ENCODE results near the gene SERP2. TPM values are rescaled to one million over a fixed set of nuclear protein-coding genes. Genes with fewer than 3 reads are reported as not detected.
"Not testable (repeated sequence)": the region's sequence is repeated elsewhere in the genome, so short reads cannot be mapped to it uniquely, and the experiment has no call there.

SERP2 gene
- total RNA-seq: 6.3 and 6.8 TPM in 2 replicates
- long read RNA-seq, partial matches to known transcripts: 0 of 3 reads
- long read RNA-seq, other reads (novel, unspliced or antisense): 3 of 3 reads

- H3K9me3 Mint-ChIP-seq (ENCODE audit: low read depth): no peaks in the 10 kb centered on the region
Observed at GRCh38 chr13:44373601-44374347, at the start of gene SERP2. TSS of gene SERP2 (plus strand) at chr13:44373824. CDS start at chr13:44374026, 202 bp downstream.

DNA sequence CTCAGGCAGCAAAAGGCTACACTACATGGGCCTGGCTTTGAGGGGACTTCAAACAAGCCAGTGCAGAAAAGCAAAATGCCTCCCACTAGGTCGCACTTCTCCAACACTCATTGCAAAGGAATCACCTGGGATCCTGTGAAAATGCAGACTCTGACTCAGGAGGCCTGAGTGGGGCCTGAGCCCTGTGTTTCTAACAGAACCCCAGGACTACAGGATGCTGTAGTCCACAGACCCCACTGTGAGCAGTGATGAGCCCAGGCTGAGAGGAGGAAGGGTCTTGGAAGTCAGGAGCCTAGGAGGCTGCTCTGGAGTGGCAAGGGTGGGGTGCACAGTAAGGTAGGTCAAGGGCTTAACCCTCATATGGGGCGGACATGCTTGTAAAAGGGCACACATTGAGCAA, 46.7 kb upstream of the SERP2 start:
- Mint-ChIP-seq H3K36me3 (ENCODE audit: insufficient read depth) (peaks cover 1% of the 10 kb centered on the region), H3K27ac (no peak overlapping the region)

More at GRCh38 chr13:44373601-44374347, at the start of gene SERP2:
- Mint-ChIP-seq H3K27me3 (peaks cover 22% of the 10 kb centered on the region), H3K4me3 (ENCODE audit: low read depth) (peak within 1 kb of the TSS; percentile 68), H3K36me3 (ENCODE audit: insufficient read depth) (no peaks in the 10 kb centered on the region), H3K4me1 (ENCODE audit: low read depth) (peaks cover 15% of the 10 kb centered on the region), H3K27ac (peak within 1 kb of the TSS; percentile 75)
- peak; percentile 33 for DNase-seq (ENCODE audit: low spot score, unreplicated experiment)
- TF ChIP-seq, protein P1, sequence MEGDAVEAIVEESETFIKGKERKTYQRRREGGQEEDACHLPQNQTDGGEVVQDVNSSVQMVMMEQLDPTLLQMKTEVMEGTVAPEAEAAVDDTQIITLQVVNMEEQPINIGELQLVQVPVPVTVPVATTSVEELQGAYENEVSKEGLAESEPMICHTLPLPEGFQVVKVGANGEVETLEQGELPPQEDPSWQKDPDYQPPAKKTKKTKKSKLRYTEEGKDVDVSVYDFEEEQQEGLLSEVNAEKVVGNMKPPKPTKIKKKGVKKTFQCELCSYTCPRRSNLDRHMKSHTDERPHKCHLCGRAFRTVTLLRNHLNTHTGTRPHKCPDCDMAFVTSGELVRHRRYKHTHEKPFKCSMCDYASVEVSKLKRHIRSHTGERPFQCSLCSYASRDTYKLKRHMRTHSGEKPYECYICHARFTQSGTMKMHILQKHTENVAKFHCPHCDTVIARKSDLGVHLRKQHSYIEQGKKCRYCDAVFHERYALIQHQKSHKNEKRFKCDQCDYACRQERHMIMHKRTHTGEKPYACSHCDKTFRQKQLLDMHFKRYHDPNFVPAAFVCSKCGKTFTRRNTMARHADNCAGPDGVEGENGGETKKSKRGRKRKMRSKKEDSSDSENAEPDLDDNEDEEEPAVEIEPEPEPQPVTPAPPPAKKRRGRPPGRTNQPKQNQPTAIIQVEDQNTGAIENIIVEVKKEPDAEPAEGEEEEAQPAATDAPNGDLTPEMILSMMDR (IDR thresholded peaks at IDR 0.05; ENCODE audit: unreplicated experiment): no peak

GRCh38 chr13:44329041-44329440, 44.6 kb upstream of the SERP2 start:
- not testable (repeated sequence) for DNase-seq (ENCODE audit: low spot score, unreplicated experiment); H3K27ac Mint-ChIP-seq; H3K36me3 Mint-ChIP-seq (ENCODE audit: insufficient read depth); H3K4me1 Mint-ChIP-seq (ENCODE audit: low read depth); H3K9me3 Mint-ChIP-seq (ENCODE audit: low read depth); H3K4me3 Mint-ChIP-seq (ENCODE audit: low read depth); H3K27me3 Mint-ChIP-seq

More for the DNA sequence above, 46.7 kb upstream of the SERP2 start:
- TF ChIP-seq, protein P1 (IDR thresholded peaks at IDR 0.05; ENCODE audit: unreplicated experiment): no peak
- H3K4me3 Mint-ChIP-seq (ENCODE audit: low read depth): no peak overlapping the region
- H3K4me1 Mint-ChIP-seq (ENCODE audit: low read depth): peaks cover 2% of the 10 kb centered on the region
- H3K27me3 Mint-ChIP-seq: peaks cover 4% of the 10 kb centered on the region
- no peak for DNase-seq (ENCODE audit: low spot score, unreplicated experiment)
- peaks cover 8% of the 10 kb centered on the region for H3K9me3 Mint-ChIP-seq (ENCODE audit: low read depth)

DNA sequence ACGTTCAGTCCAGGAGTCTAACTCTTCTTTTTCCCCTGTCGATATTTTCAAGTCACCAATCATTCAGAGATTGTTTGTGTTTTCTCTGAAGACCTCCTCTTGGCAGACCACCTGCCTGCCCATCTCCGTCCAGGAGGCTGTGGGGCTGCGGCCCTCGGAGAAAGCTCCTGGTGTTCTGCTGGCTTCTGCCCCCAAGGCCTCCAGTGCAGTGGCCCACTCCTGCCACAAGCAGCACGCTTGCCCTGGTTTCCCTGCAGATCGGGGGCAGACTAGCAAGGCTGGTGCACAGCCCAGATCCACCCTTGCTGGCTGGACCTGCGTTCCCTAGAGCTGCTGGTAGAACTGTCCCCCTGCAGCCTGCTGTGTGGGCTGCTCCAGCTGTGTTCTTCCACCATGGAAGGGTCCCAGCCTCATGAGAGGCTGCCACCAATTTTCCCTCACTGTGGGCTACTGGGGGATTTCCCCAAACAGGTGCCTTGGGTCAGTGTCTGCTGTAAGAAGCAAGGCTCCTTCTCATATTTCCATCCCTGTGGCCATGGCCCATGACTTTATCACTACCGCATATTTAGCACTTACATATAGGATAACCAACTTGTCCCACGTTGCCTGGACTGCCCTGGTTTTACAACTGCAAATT, 43.6 kb upstream of the SERP2 start:
- Mint-ChIP-seq H3K4me3 (ENCODE audit: low read depth) (no peak overlapping the region), H3K27ac (no peak overlapping the region), H3K4me1 (ENCODE audit: low read depth) (peaks cover 6% of the 10 kb centered on the region), H3K36me3 (ENCODE audit: insufficient read depth) (peaks cover 1% of the 10 kb centered on the region), H3K27me3 (peaks cover 10% of the 10 kb centered on the region), H3K9me3 (ENCODE audit: low read depth) (peaks cover 8% of the 10 kb centered on the region)
- TF ChIP-seq, protein P1 (IDR thresholded peaks at IDR 0.05; ENCODE audit: unreplicated experiment): no peak
- DNase-seq (ENCODE audit: low spot score, unreplicated experiment): no peak

DNA sequence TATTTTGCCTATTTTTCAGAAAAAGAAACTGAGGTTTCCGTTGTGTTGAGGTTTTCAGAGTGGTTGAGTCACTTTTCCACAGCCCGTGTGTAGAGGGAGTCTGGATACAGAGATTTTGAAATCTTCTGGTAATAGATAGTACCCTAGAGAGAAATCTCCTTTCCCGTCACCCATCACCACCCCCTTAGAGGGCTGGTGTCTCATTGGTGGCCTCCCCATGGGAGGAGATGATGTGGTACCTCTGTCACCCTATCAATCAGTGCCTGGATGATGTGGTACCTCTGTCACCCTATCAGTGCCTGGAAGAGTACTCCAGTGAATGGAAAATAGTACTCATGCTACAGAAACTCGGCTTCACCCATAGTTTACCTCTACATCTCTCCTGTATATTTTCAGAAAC, 42.2 kb upstream of the SERP2 start:
- H3K36me3 Mint-ChIP-seq (ENCODE audit: insufficient read depth): peaks cover 1% of the 10 kb centered on the region
- peaks cover 8% of the 10 kb centered on the region for H3K9me3 Mint-ChIP-seq (ENCODE audit: low read depth)
- no peak overlapping the region for H3K4me3 Mint-ChIP-seq (ENCODE audit: low read depth)
- TF ChIP-seq, protein P1 (IDR thresholded peaks at IDR 0.05; ENCODE audit: unreplicated experiment): no peak
- peaks cover 10% of the 10 kb centered on the region for H3K27me3 Mint-ChIP-seq
- no peak for DNase-seq (ENCODE audit: low spot score, unreplicated experiment)
- no peak overlapping the region for H3K27ac Mint-ChIP-seq
- peaks cover 6% of the 10 kb centered on the region for H3K4me1 Mint-ChIP-seq (ENCODE audit: low read depth)

All from progenitor cell of endocrine pancreas (in vitro differentiated cells).